ENCODE data around the gene SPATA2L. TPM values are rescaled to one million over a fixed set of nuclear protein-coding genes. Genes with fewer than 3 reads are reported as not detected.
"Not testable (repeated sequence)": the region's sequence is repeated elsewhere in the genome, so short reads cannot be mapped to it uniquely, and the experiment has no call there.

SPATA2L gene
- total RNA-seq, 4 donors from 2014 or later: 6.1 to 26.1 (median 8.9) TPM

DNA sequence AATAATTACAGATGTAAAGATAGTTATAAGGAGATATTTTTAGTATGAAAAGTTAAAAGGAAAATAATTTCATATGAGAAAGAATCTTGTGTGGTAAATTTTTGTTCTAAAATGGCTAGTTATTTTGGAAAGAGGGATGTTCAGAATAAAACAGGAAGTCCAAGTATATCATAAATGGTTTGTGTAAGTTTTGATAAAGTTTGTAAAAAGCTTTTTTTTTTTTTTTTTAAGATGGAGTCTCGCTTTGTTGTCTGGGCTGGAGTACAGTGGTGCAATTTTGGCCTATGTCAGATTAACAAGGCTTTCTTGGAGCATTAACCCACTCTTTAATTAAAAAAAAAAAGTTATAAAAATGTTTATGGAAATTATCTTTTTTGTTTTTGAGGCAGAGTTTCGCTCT lies 23.2 kb downstream of the SPATA2L start:
- DNase-seq: no peak
- Histone ChIP-seq H3K36me3 (no peaks in the 10 kb centered on the region), H3K27ac (no peak overlapping the region), H3K27me3 (no peaks in the 10 kb centered on the region), H3K9me3 (peaks cover 0 to 9% (median 0%) of the 10 kb centered on the region in 3 donors), H3K4me3 (no peak overlapping the region), H3K4me1 (no peaks in the 10 kb centered on the region)
- 94 to 97% methylated on average over 2 of the region's 2 CpGs for WGBS, 2 donors
- intact Hi-C loops (cut with DNase I): no loop called here
- no peak for TF ChIP-seq POLR2A (IDR thresholded peaks at IDR 0.05)
- TF ChIP-seq, protein P1, sequence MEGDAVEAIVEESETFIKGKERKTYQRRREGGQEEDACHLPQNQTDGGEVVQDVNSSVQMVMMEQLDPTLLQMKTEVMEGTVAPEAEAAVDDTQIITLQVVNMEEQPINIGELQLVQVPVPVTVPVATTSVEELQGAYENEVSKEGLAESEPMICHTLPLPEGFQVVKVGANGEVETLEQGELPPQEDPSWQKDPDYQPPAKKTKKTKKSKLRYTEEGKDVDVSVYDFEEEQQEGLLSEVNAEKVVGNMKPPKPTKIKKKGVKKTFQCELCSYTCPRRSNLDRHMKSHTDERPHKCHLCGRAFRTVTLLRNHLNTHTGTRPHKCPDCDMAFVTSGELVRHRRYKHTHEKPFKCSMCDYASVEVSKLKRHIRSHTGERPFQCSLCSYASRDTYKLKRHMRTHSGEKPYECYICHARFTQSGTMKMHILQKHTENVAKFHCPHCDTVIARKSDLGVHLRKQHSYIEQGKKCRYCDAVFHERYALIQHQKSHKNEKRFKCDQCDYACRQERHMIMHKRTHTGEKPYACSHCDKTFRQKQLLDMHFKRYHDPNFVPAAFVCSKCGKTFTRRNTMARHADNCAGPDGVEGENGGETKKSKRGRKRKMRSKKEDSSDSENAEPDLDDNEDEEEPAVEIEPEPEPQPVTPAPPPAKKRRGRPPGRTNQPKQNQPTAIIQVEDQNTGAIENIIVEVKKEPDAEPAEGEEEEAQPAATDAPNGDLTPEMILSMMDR (IDR thresholded peaks at IDR 0.05): no peak

DNA sequence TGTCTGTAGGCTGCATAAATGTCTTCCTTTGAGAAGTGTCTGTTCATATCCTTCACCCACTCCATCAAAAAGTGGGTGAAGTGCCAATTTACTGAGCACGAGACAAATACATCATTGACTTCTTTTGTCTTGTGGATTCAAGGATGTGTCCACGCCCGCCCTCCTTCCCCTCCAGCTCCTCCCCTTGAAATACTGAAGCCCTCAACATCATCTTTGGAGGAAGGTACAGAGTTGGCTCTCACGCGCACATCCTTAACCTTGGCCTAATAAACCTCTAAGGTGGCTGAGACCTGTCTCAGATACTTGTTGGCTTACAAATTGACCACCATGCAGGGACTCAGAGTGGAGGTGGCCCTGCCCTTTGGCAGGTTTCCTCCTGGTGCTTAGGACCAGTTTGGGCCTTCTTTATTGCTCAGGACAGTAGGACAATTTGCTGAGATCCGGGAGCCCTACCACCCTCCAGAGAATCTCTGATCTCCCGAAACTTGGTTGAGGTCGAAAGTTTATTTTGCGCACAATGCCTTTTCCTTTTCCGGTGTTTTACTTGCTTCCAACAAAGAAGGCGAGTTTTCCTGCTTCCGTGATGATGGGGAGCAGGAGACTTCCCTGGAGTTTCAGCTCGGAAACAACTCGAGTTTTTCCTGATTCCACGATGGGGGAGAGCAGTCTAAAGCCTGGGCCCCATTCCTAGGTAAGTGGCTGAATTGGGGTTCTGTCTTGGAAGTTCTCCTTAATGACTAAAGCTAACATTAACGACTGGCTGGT lies 29.1 kb downstream of the SPATA2L start:
- no peak for TF ChIP-seq POLR2A (IDR thresholded peaks at IDR 0.05)
- TF ChIP-seq, protein P1 (IDR thresholded peaks at IDR 0.05): no peak
- whole genome bisulfite sequencing, 2 donors: 80 to 88% methylated on average over 10 to 15 of the region's 16 CpGs
- Histone ChIP-seq H3K36me3 (no peaks in the 10 kb centered on the region), H3K9me3 (no peaks in the 10 kb centered on the region), H3K27me3 (no peaks in the 10 kb centered on the region), H3K27ac (no peak overlapping the region), H3K4me3 (no peak overlapping the region), H3K4me1 (peaks cover 0 to 18% (median 4%) of the 10 kb centered on the region in 3 donors)
- intact Hi-C loops (cut with DNase I): no loop called here
- no peak for DNase-seq

DNA sequence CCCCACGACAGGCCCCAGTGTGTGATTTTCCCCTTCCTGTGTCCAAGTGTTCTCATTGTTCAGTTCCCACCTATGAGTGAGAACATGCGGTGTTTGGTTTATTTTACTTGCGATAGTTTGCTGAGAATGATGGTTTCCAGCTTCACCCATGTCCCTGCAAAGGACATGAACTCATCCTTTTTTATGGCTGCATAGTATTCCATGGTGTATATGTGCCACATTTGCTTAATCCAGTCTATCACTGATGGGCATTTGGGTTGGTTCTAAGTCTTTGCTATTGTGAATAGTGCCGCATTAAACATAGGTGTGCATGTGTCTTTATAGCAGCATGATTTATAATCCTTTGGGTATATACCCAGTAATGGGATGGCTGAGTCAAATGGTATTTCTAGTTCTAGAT lies 29.9 kb downstream of the SPATA2L start:
- H3K36me3 ChIP-seq; DNase-seq; H3K4me3 ChIP-seq; H3K9me3 ChIP-seq; H3K27me3 ChIP-seq; H3K27ac ChIP-seq; intact Hi-C loops (cut with DNase I): not testable (repeated sequence)
- WGBS, 2 donors: 58 to 76% methylated on average over 3 to 4 of the region's 4 CpGs
- peaks cover 0 to 18% (median 4%) of the 10 kb centered on the region in 3 donors for H3K4me1 ChIP-seq

DNA sequence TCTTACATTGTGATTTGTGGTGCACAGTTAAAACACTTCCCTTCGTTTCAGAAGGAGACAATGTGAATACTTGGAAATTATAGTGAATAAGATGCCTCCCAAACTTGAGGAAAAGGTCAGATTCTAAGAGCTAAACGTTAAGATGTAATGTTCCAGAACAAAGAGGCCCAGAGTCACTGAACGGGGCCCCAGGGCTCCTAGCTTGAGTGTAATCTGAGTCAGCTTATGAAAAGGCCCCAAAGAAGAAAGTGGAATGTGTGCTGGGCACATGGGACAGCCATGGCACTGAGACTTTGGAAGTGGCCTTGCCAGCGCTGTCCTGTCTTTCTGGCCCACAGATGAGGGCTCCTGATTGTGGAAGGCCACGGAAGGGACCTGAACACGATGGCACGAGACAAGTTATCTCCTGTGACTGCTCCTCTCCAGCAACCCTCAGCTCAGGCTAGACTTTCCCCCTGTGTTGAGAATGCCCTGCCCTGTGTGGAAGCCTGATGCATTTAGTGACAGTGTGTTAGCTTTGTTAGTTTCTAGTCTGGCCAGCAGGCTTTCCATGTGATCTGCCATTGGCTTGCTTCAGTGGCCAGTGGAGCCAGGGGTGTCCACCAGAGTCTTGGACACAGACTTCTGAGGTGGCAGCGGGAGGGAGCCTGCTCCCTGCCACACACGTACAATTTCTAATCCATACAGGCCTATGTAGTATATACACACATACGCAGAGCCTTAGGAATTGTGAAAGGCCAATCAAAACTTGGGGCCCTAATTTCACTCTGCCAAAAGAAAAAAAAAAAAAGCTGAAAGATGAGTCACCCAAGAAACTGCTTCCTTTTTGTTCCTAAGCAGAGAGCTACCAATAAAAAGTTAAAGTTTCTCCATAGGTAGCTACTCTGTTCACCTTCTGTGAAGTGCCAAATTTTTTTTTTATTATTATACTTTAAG lies 30.7 kb downstream of the SPATA2L start:
- Histone ChIP-seq H3K27ac (peak overlapping the region in 1 of 4 donors; percentile 35), H3K4me1 (peaks cover 0 to 18% (median 4%) of the 10 kb centered on the region in 3 donors)
- intact Hi-C loops (cut with DNase I): no loop called here

DNA sequence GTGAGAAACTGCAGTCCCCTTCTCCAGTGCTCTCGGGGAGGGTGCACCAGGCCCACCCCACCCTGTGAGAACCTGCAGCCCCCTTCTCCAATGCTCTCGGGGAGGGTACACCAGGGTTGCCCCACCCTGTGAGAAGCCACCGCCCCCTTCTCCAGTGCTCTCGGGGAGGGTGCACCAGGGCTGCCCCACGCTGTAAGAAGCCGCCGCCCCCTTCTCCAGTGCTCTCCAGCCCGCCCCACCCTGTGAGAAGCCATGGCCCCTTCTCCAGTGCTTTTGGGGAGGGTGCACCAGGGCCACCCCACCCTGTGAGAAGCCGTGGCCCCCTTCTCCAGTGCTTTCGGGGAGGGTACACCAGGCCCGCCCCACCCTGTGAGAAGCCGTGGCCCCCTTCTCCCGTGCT lies 31.8 kb downstream of the SPATA2L start:
- H3K36me3 ChIP-seq: no peaks in the 10 kb centered on the region
- H3K4me3 ChIP-seq: no peak overlapping the region
- H3K27ac ChIP-seq: no peak overlapping the region
- H3K27me3 ChIP-seq: no peaks in the 10 kb centered on the region
- TF ChIP-seq, protein P1 (IDR thresholded peaks at IDR 0.05): no peak
- TF ChIP-seq POLR2A (IDR thresholded peaks at IDR 0.05): no peak
- peaks cover 0 to 18% (median 4%) of the 10 kb centered on the region in 3 donors for H3K4me1 ChIP-seq
- intact Hi-C loops (cut with DNase I): no loop called here
- no peaks in the 10 kb centered on the region for H3K9me3 ChIP-seq
- WGBS, 2 donors: no CpG with 5 or more reads among the region's 13 CpGs
- no peak for DNase-seq

More for the DNA sequence above, 30.7 kb downstream of the SPATA2L start:
- H3K4me3 ChIP-seq: no peak overlapping the region
- no peaks in the 10 kb centered on the region for H3K27me3 ChIP-seq
- no peaks in the 10 kb centered on the region for H3K9me3 ChIP-seq
- TF ChIP-seq, protein P1 (IDR thresholded peaks at IDR 0.05): no peak
- TF ChIP-seq POLR2A (IDR thresholded peaks at IDR 0.05): no peak
- WGBS, 2 donors: 65 to 66% methylated on average over 8 to 10 of the region's 10 CpGs
- no peak for DNase-seq
- H3K36me3 ChIP-seq: no peaks in the 10 kb centered on the region

Data from esophagus squamous epithelium (tissue), 5 donors.